Fibroblast of upper back skin (primary cell): ENCODE measurements around the gene ANKAR.
"Not testable (repeated sequence)": the region's sequence is repeated elsewhere in the genome, so short reads cannot be mapped to it uniquely, and the experiment has no call there.

Experiments
- DNase-seq: peaks from one replicate; pipeline ENCODE4 v3.0.0-alpha.2; 2013

Gene ANKAR

DNA sequence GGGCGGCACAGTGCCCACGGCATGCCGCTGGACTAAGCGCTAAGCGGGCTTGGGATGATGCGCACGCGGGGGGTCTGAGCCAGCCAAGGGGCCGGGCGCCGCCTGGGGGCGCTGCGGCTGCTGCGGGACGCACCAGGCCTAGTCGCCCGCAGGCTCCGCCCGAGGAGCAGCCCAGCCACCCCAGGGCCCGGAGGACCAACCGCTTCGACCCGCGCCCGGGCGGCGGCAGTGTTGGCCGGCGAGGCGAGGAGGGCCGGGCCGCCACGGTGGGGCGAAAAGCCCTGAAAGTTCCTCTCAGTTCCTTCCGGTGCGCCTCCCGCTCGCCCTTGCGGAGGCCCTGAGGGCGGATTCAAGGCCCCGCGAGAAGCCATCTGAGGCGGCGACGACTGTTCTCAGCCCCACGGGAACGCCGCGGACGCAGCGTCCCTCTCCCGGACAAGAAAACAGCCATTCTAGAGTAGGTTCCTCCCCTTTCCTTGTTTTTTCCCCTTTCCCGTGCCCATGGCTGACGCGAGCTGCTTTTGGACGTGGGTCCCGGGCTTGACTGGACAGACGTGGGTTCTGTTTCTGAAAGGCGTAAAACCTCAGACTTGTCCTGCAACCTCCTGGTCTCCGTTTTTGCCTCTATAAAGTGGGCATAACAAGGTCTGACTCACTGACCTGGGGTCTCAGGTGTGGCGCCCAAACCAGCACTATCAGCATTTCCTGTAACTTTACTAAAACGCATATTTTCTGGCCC, at the start of gene ANKAR:
ANKAR (plus strand) TSS at position 297 of the 739 bp plus-strand sequence. CDS start 1,821 bp downstream, outside the sequence.
- DNase-seq: peak; percentile 89

DNA sequence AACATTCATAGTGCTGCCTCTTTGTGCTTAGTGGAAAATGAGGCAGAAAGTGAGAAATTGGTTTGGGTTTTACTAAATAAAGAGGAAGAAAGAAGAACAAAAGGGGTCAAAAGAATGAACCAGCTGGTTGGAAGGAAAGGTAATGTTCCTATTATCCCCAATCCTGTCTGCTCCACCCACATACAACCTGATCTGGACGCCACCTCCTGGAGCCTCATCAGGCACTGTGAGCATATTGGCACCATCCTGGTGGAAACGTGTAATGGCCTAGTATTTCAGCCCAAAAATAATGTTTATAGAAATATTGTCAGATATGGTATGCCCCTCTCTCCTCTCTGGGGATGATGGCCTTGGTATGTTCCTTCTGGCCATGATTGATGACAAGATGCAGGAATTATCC, 48.8 kb upstream of the ANKAR start:
- DNase-seq: no peak

DNA sequence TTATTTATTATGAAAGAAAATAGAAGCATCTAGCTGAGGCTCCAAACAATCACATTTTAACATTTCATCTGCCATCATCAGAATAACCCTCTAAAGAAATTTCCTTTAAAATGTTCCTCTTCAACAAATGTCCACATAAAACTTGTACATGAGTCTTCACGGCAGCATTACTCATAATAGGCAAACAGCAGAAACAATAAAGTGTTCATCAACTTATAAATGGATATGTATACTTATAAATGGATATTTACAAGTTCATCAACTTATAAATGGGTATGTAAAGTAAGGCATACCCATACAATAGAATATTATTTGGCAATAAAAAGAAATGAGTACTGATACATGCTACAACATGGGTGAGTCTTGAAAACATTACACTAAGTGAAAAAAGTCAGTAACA, 46.7 kb upstream of the ANKAR start:
- DNase-seq: no peak

DNA sequence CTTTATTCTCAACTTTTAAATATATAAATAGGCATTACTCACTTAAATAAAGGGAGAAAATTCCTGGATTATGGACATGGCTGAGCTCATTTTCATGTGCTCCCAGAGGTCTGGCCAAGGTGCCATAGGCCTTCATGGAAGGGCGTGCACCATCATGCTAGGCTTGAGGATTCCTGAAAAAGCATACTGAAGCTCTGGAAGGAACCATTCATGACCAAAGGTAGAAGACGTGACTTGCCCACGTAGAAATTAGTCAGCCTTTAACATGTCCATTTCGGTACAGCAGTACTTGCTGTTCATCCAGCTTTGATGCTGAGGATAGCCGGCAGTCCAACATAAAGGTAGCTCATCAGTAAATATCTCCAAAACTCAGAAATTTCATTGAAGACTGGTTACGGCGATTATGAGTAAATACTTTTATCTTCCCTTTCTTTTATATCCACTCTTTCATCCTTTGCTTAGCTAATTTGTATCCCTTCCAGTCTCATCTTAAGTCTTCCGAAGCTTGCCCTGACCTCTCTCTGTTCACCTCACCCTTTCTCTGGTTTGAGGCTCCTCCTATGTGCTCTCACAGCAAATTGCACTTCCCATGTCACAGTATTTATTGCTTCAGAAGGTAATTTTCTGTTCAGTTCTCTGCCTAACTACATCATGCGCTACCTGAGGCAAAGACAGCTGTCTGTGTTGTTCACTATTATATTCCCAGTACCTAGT, 45.5 kb upstream of the ANKAR start:
- DNase-seq: no peak

GRCh38 chr2:189629531-189630453, 44.7 kb upstream of the ANKAR start:
- DNase-seq: no peak

GRCh38 chr2:189631849-189632248, 42.6 kb upstream of the ANKAR start:
- peak; percentile 32 for DNase-seq

DNA sequence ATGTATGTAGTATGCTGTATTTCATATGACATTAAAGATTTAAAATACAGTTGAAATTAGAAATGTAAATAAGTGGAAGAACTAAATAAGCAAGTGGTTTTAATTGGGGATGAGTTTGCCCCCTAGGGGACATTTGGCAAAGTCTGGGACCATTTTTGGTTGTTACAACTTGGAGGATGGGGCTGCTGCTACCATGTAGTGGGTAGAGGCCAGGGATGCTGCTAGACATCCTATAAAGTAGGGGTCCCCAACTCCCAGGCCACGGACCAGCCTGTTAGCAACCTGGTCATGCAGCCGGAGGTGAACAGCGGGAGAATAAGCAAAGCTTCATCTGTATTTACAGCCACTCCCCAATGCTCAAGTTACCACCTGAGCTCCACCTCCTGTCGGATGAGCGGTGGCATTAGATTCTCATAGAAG, 41.1 kb upstream of the ANKAR start:
- DNase-seq: no peak

DNA sequence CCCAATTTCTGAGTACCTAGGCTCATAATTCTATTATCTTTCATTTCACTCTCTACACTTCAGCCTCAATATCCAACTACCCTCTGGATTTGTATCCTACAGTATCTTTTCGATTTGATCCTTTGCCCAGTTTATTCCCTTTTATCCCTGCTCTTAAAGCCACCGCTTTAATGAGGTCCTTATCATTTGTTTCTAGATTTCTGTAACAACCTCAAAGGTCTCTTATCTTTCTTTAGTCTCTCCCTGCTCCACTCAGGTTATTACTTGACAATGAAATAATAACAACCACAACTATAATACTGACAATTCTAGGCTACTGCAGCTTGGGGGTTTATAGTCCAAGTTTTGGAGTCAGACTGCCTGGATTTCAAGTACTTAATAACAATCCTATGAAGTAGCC, 39.1 kb upstream of the ANKAR start:
- DNase-seq: no peak

GRCh38 chr2:189638301-189639006, 36.0 kb upstream of the ANKAR start:
- no peak for DNase-seq

- DNase-seq: no peak
Observed at GRCh38 chr2:189639007-189639609, 35.4 kb upstream of the ANKAR start.

GRCh38 chr2:189641002-189641401, 33.5 kb upstream of the ANKAR start:
- no peak for DNase-seq

DNA sequence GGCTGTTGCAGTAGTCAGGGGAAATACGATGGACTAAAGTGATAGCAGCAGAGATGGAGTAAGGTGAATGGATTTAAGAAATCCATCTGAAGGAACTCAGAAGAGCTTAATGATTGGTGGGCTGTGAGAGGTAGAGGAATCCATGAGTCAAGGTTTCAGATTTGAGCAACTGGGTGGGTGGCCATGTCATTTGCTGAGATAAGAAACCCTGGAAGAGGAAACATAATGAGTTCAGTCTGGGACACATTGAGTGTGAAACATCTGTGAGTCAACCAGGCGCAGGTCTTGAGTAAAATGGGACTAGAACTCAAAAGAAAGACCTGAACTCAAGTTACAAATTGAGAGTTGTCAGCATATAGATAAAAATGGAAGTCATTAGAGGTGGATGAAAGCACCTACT, 32.9 kb upstream of the ANKAR start:
- peak; percentile 24 for DNase-seq

GRCh38 chr2:189646521-189646920, 27.9 kb upstream of the ANKAR start:
- no peak for DNase-seq

- DNase-seq: no peak
Observed at GRCh38 chr2:189648846-189649509, 25.5 kb upstream of the ANKAR start.

GRCh38 chr2:189651284-189651683, 23.2 kb upstream of the ANKAR start:
- DNase-seq: no peak

DNA sequence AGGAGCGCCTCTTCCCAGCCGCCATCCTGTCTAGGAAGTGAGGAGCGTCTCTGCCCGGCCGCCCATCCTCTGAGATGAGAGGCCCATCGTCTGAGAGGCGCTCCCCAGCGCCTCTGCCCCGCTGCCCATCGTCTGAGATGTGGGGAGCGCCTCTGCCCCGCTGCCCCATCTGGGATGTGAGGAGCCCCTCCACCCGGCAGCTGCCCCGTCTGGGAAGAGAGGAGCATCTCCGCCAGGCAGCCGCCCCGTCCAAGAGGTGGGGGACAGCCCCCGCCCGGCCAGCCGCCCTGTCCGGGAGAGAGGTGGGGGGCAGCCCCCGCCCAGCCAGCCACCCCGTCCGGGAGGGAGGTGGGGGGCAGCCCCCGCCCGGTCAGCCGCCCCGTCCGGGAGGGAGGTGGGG, 21.0 kb upstream of the ANKAR start:
- not testable (repeated sequence) for DNase-seq

DNA sequence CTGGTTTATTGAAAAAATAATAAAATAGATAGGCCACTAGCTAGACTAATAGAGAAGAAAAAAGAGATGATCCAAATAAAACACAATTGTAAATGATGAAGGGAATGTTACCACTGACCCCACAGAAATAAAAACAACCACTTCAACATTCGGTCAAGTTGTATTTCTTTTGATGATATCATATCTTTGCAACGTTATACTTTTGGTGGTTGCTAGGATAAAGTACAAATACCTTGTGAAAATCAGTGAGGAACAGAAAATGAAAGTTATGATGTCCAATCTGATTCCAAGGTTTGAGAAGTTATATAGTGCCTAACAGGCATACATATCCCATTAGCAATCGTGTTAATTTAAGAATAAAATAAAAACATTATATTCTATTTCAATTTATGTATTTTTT, 19.8 kb upstream of the ANKAR start:
- no peak for DNase-seq

DNA sequence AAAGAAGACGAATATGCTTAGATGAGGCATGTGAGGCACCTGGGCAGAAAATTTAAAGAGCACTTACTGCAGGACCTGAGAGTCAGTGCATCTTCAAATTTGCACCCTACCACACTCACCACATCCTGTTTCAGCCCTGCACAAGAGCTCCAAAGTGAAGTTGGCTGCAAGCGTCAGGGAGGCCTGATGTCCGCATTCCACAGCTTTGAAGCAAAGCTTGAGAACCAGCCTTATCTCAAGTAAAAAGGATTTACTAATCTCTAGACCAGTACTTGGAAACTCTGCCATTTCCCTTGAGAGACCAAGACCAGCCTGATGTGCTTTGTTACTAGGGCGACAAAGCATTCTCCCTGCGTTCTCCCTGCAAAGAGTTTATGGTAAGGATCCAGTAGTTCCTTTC, 16.6 kb upstream of the ANKAR start:
- peak; percentile 54 for DNase-seq

GRCh38 chr2:189658306-189659212, 15.9 kb upstream of the ANKAR start:
- DNase-seq: no peak

DNA sequence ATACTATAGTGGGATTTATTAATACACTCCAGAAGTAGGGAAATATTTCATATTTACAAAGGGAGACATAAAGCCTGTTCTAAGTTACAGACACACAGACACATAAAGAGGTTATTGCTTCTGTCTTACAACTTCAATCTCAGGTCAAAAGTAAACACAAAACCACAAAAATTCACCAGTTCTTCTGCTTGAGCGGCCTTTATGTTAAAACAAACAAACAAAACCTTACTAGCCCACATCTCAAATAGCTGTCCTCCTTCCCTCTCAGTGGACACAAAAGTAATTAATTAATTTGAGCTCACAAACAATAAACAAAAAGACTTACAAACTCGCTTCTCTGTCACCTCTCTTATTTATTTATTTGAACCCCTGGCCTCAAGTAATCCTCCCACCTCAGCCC, 14.7 kb upstream of the ANKAR start:
- DNase-seq: no peak

DNA sequence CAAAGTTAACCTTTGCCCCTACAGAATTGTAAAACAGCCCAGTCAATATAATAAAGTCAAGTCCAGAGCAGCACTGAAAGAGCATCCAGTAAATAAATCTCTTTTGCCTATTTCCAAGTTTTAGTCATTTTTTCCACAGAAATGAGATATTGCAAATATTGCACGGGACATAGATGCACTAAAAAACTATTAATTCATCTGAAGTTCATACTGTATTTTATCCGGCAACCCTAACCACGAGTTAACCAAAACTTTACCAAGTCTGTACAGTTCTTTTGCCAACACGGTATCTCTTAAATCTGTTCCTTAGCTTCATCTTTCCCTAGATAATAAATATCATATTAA, 13.7 kb upstream of the ANKAR start:
- DNase-seq: no peak
